K562 (cell line): ENCODE measurements around the gene ZNF513. TPM values are rescaled to one million over a fixed set of nuclear protein-coding genes. Genes with fewer than 3 reads are reported as not detected.

Experiments used
- AFF4 ChIP-seq: sonication (generic); formaldehyde crosslinking; IDR thresholded peaks from 2 replicates; pipeline ENCODE4 v1.8.0; 2023; ENCODE audit warnings: mild to moderate bottlenecking, missing genetic modification reagents
- BRCA1 ChIP-seq, 2 experiments: fragments of 450-650 bp in 1 of 2; sonication (generic) in 1 of 2; formaldehyde crosslinking in 1 of 2; IDR thresholded peaks; 2 replicates each; pipeline versions ENCODE4 v1.5.0 to v1.6.1; 2017 to 2020; ENCODE audit warnings: mild to moderate bottlenecking in 1 of 2, missing genetic modification reagents in 1 of 2
- CBFA2T2 ChIP-seq: fragments of 450-650 bp; conservative IDR thresholded peaks from 2 replicates; pipeline ENCODE4 v1.6.1; 2017; ENCODE audit warnings: mild to moderate bottlenecking
- CGGBP1 ChIP-seq: fragments of 250-450 bp; sonication (Bioruptor Pico); IDR thresholded peaks from 2 replicates; pipeline ENCODE4 v1.9.0; 2021; ENCODE audit warnings: mild to moderate bottlenecking
- CSDE1 ChIP-seq, 2 experiments: fragments of 450-650 bp; IDR thresholded peaks; 2 replicates each; pipeline ENCODE4 v1.6.1; 2016; ENCODE audit warnings: mild to moderate bottlenecking in 1 of 2
- ESRRB ChIP-seq: fragments of 250-450 bp; sonication (Bioruptor Pico); IDR thresholded peaks from 2 replicates; pipeline ENCODE4 v1.5.0; 2020; ENCODE audit warnings: mild to moderate bottlenecking, moderate library complexity, borderline replicate concordance
- GATA2 ChIP-seq: sonication (generic); formaldehyde crosslinking; IDR thresholded peaks from 2 replicates; pipeline ENCODE4 v1.4.0; 2020; ENCODE audit warnings: mild to moderate bottlenecking, missing genetic modification reagents
- HMGN3 ChIP-seq: IDR thresholded peaks from 2 replicates; pipeline ENCODE4 v1.6.1; 2011; ENCODE audit warnings: borderline replicate concordance, low read depth, mild to moderate bottlenecking, mixed read lengths, low read length; ENCODE audit not compliant: insufficient read length; ENCODE audit errors: extremely low read depth
- MYBL2 ChIP-seq, 2 experiments: fragments of 450-650 bp in 1 of 2; sonication (generic) in 1 of 2; formaldehyde crosslinking in 1 of 2; IDR thresholded peaks; 2 replicates each; pipeline versions ENCODE4 v1.6.1 to v1.8.1; 2017 to 2022; ENCODE audit warnings: borderline replicate concordance in 1 of 2, inconsistent platforms in 1 of 2, low read depth in 1 of 2, mild to moderate bottlenecking in 1 of 2, missing genetic modification reagents in 1 of 2, moderate library complexity in 1 of 2
- NFE2 ChIP-seq: IDR thresholded peaks from 2 replicates; pipeline ENCODE4 v1.6.1; 2014; ENCODE audit warnings: antibody characterized with exemption, low read depth
- NFE2L1 ChIP-seq: fragments of 450-650 bp; IDR thresholded peaks from 2 replicates; pipeline ENCODE4 v1.6.1; 2016; ENCODE audit warnings: missing genetic modification characterization, low read depth, mild to moderate bottlenecking, missing compliant biosample characterization, moderate library complexity, borderline replicate concordance
- PRMT5 ChIP-seq: sonication (generic); formaldehyde crosslinking; IDR thresholded peaks from 2 replicates; pipeline ENCODE4 v1.5.0; 2020; ENCODE audit warnings: missing genetic modification reagents
- PRPF4 ChIP-seq: fragments of 200-400 bp; formaldehyde crosslinking; IDR thresholded peaks from one replicate; pipeline ENCODE4 v1.6.1; 2017; ENCODE audit warnings: low read length, low read depth, mild to moderate bottlenecking; ENCODE audit not compliant: insufficient read depth, poor library complexity, severe bottlenecking
- TFAP4 ChIP-seq: sonication (generic); formaldehyde crosslinking; IDR thresholded peaks from 2 replicates; pipeline ENCODE4 v1.8.0; 2022; ENCODE audit warnings: missing genetic modification reagents, mild to moderate bottlenecking, moderate library complexity, borderline replicate concordance
- THRA ChIP-seq: fragments of 450-650 bp; IDR thresholded peaks from 2 replicates; pipeline ENCODE4 v1.6.1; 2017; ENCODE audit warnings: mild to moderate bottlenecking, moderate library complexity
- ZBTB8A ChIP-seq: fragments of 450-650 bp; IDR thresholded peaks from 2 replicates; pipeline ENCODE4 v1.6.1; 2018; ENCODE audit warnings: mild to moderate bottlenecking, moderate library complexity; ENCODE audit not compliant: partially characterized antibody
- ZFPM2 ChIP-seq: fragments of 250-450 bp; sonication (Bioruptor Pico); IDR thresholded peaks from 2 replicates; pipeline ENCODE4 v1.5.1; 2022; ENCODE audit warnings: mild to moderate bottlenecking
- ZNF280A ChIP-seq: fragments of 450-650 bp; IDR thresholded peaks from 2 replicates; pipeline ENCODE4 v1.6.1; 2018; ENCODE audit warnings: mild to moderate bottlenecking, low read depth; ENCODE audit not compliant: partially characterized antibody
- polyA plus RNA-seq, 8 experiments: library from polyadenylated mRNA; depleted of rRNA in 4 of 8; stranded (reverse) in 5 of 8; unstranded in 3 of 8; fragments of >200 nt; fragmentation: Nextera tagmentation in 2 of 8; fragmentation: Illumina TruSeq in 1 of 8; extraction: Ambion mirVana in 2 of 8; extraction: Trizol in 1 of 8; gene quantifications; 2 replicates each; pipeline versions ENCODE4 v1.2.1 to v1.2.3, GENCODE V29; 2011 to 2014; ENCODE audit warnings: inconsistent platforms in 1 of 8, missing spikeins in 1 of 8
- total RNA-seq, 7 experiments: library from RNA; depleted of rRNA in 6 of 7; stranded (reverse); fragments of >200 nt in 6 of 7; fragmentation: Illumina TruSeq in 2 of 7; extraction: Trizol in 2 of 7; gene quantifications; 2 replicates each; pipeline versions ENCODE4 v1.2.1 to v1.2.3, GENCODE V29; 2011 to 2021; ENCODE audit warnings: low replicate concordance in 1 of 7

The ZNF513 gene
- total and polyA plus RNA-seq, 9 of the 15 experiments (the other 6 are each of a cell fraction or from before 2014, with no cell fraction given) = 0.04 to 13.6 (median 4.4) TPM

GRCh38 chr2:27370026-27370815, 10.3 kb downstream of the ZNF513 start, which contains the start of the genes EIF2B4 and SNX17 (continued):
- TF ChIP-seq AFF4 (CRISPR knock-in tag) (peak; percentile 71), MYBL2 (IDR thresholded peaks at IDR 0.05; ENCODE audit: low read depth) (no peak), MYBL2 (CRISPR knock-in tag; IDR thresholded peaks at IDR 0.05; ENCODE audit: borderline replicate concordance) (no peak), CSDE1 (IDR thresholded peaks at IDR 0.05) (no peak), ZBTB8A (peak; percentile 88), CBFA2T2 (no peak), THRA (no peak), PRPF4 (no peak), TFAP4 (peak; percentile 97), NFE2 (no peak), NFE2L1 (no peak), ZNF280A (no peak), ZFPM2 (CRISPR knock-in tag) (no peak), HMGN3 (peak; percentile 94), CGGBP1 (CRISPR knock-in tag) (no peak; the same call in 1 of the 2 replicates), GATA2 (CRISPR knock-in tag) (no peak), PRMT5 (CRISPR knock-in tag) (no peak), BRCA1 (IDR thresholded peaks at IDR 0.05) (no peak), BRCA1 (CRISPR knock-in tag; IDR thresholded peaks at IDR 0.05) (no peak), ESRRB (no peak)
